Measurements from ENCODE around the gene GNB1L. TPM values are rescaled to one million over a fixed set of nuclear protein-coding genes. Genes with fewer than 3 reads are reported as not detected.

Gene GNB1L
- total and polyA plus RNA-seq, 9 of the 15 experiments (the other 6 are each of a cell fraction or from before 2014, with no cell fraction given) = 0.56 to 50.5 (median 10.2) TPM

GRCh38 chr22:19798891-19799293, 55.8 kb downstream of the GNB1L start:
- in situ Hi-C loops (cut with MboI) = no loop called here
- Histone ChIP-seq H3K27ac (ENCODE audit: extremely low read depth, low read depth, low read length) (no peak overlapping the region), H3K36me3 (ENCODE audit: control insufficient read depth, insufficient read depth, low read length) (no peaks in the 10 kb centered on the region), H3K9ac (ENCODE audit: insufficient read depth in 1 of 2, low read depth in 2 of 2, low read length in 2 of 2) (peak overlapping the region in 1 of 2 experiments; percentile 72; a peak in 2 of 4 replicates), H2AFZ (ENCODE audit: low read depth, low read length) (no peak overlapping the region), H3K4me2 (ENCODE audit: insufficient read depth, low read length) (no peak overlapping the region), H3K79me2 (ENCODE audit: control insufficient read depth, insufficient read depth, low read length) (no peaks in the 10 kb centered on the region), H3K9me1 (ENCODE audit: control insufficient read depth, insufficient read depth, low read length) (no peaks in the 10 kb centered on the region), H3K4me1 (replicated peaks in 1 of 2; ENCODE audit: control insufficient read depth in 2 of 2, insufficient read depth in 2 of 2, low read length in 2 of 2) (peaks cover 0 to 55% of the 10 kb centered on the region in 2 experiments; a peak in 1 of 5 replicates), H3K9me3 (replicated peaks; ENCODE audit: control insufficient read depth, insufficient read depth, low read depth, low read length) (no peaks in the 10 kb centered on the region), H3K27me3 (ENCODE audit: control insufficient read depth in 2 of 2, insufficient read depth in 2 of 2, low read length in 2 of 2) (no peaks in the 10 kb centered on the region), H4K20me1 (replicated peaks; ENCODE audit: control insufficient read depth, insufficient read depth, low read length) (0 out of 2 replicates have a peak, but pooled peaks cover 4% of the 10 kb centered on the region), H3K4me3 (no peak overlapping the region)
- CTCF ChIA-PET (ENCODE audit: low intra/inter-chr PET ratio) = no interaction called here
- DNase-seq (ENCODE audit: extremely low read depth in 1 of 4, low spot score in 3 of 4) (peak in 1 of 4 experiments; percentile 44), ATAC-seq (peak; percentile 55), FAIRE-seq (no peak)
- 56% methylated on average over 9 of the region's 9 CpGs for WGBS (ENCODE audit: insufficient coverage, low coverage, missing lambda C conversion rate)
- intact Hi-C loops (cut with micrococcal nuclease) = no loop called here
- POLR2A ChIA-PET = interaction anchor here (0.9 to 6.8 kb wide), 8 partner anchors 8 to 93 kb away, joined by 3 to 43 read pairs (median 4); no protein-coding TSS in a partner anchor
- BruUV-seq (replicated peaks) = no TSS peak
- TF ChIP-seq HDAC2 (IDR thresholded peaks at IDR 0.05) = no peak
- TF ChIP-seq, protein P1, sequence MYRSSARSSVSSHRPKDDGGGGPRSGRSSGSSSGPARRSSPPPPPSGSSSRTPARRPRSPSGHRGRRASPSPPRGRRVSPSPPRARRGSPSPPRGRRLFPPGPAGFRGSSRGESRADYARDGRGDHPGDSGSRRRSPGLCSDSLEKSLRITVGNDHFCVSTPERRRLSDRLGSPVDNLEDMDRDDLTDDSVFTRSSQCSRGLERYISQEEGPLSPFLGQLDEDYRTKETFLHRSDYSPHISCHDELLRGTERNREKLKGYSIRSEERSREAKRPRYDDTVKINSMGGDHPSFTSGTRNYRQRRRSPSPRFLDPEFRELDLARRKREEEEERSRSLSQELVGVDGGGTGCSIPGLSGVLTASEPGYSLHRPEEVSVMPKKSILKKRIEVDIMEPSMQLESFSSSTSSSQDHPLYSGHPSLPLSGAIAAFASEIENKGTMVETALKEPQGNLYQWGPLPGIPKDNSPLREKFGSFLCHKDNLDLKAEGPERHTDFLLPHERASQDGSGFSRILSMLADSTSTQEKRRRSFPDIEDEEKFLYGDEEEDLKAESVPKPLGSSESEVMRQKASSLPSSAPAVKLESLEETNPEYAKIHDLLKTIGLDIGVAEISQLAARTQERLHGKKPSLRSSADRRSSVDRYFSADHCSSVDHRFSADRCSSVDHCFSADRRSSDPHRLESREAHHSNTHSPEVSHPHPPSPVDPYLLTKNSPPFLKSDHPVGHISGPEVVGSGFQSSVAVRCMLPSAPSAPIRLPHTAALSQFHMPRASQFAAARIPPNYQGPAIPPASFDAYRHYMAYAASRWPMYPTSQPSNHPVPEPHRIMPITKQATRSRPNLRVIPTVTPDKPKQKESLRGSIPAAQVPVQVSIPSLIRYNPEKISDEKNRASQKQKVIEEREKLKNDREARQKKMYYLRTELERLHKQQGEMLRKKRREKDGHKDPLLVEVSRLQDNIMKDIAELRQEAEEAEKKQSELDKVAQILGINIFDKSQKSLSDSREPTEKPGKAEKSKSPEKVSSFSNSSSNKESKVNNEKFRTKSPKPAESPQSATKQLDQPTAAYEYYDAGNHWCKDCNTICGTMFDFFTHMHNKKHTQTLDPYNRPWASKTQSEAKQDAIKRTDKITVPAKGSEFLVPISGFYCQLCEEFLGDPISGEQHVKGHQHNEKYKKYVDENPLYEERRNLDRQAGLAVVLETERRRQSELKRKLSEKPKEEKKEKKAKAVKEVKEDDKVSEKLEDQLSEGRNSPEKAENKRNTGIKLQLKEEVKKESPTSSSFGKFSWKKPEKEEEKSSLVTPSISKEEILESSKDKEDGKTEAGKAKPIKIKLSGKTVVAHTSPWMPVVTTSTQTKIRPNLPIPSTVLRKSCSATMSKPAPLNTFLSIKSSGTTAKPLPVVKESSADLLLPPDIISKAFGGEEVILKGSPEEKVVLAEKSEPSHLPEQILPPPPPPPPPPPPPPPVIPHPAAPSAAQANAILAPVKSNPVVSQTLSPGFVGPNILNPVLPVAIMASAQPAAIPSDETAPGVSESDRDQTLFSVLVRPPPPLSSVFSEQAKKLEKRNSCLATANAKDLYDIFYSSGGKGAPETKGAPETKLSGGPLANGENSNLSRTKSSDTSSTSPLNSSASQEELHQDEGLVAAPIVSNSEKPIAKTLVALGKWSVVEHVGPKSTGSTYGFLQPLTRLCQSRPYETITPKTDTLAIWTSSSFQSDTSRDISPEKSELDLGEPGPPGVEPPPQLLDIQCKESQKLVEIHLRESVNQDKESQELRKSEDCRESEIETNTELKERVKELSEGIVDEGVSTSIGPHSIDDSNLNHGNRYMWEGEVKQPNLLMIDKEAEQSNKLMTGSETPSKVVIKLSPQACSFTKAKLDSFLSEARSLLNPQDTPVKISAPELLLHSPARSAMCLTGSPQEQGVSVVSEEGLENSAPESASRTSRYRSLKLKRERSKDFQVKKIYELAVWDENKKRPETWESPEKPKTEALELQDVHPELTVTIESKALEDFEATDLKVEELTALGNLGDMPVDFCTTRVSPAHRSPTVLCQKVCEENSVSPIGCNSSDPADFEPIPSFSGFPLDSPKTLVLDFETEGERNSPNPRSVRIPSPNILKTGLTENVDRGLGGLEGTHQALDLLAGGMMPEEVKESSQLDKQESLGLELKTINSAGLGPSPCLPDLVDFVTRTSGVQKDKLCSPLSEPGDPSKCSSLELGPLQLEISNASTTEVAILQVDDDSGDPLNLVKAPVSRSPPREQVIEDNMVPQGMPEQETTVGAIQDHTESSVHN (IDR thresholded peaks at IDR 0.05; ENCODE audit: borderline replicate concordance in 1 of 2, low read depth in 1 of 2) = no peak
- no peak for TF ChIP-seq ZNF76 (CRISPR knock-in tag; IDR thresholded peaks at IDR 0.05; ENCODE audit: borderline replicate concordance)
- no peak for TF ChIP-seq BRF1 (IDR thresholded peaks at IDR 0.05; ENCODE audit: borderline replicate concordance, extremely low read depth, insufficient read length)
- no peak for TF ChIP-seq HDAC1 (IDR thresholded peaks at IDR 0.05)
- no peak for TF ChIP-seq GABPA (tag; conservative IDR thresholded peaks at IDR 0.05; ENCODE audit: low read depth)
- TF ChIP-seq KDM5B (IDR thresholded peaks at IDR 0.05; ENCODE audit: insufficient replicate concordance, low read depth, low read length) = peak; percentile 30
- TF ChIP-seq, protein P2, sequence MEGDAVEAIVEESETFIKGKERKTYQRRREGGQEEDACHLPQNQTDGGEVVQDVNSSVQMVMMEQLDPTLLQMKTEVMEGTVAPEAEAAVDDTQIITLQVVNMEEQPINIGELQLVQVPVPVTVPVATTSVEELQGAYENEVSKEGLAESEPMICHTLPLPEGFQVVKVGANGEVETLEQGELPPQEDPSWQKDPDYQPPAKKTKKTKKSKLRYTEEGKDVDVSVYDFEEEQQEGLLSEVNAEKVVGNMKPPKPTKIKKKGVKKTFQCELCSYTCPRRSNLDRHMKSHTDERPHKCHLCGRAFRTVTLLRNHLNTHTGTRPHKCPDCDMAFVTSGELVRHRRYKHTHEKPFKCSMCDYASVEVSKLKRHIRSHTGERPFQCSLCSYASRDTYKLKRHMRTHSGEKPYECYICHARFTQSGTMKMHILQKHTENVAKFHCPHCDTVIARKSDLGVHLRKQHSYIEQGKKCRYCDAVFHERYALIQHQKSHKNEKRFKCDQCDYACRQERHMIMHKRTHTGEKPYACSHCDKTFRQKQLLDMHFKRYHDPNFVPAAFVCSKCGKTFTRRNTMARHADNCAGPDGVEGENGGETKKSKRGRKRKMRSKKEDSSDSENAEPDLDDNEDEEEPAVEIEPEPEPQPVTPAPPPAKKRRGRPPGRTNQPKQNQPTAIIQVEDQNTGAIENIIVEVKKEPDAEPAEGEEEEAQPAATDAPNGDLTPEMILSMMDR (IDR thresholded peaks at IDR 0.05 in 2 of 3, conservative IDR thresholded peaks at IDR 0.05 in 1 of 3; ENCODE audit: insufficient read depth in 2 of 3, low read depth in 1 of 3, low read length in 3 of 3) = peak; percentile 6 to 35 (median 34); a peak in 3 of 6 replicates
- TF ChIP-seq RAD51 (IDR thresholded peaks at IDR 0.05; ENCODE audit: borderline replicate concordance, low read depth) = no peak
- TF ChIP-seq L3MBTL2 (IDR thresholded peaks at IDR 0.05) = no peak
- no peak for TF ChIP-seq ATF4 (CRISPR knock-in tag; IDR thresholded peaks at IDR 0.05)
